ENCODE results near the gene KCND2.
"Not testable (repeated sequence)": the region's sequence is repeated elsewhere in the genome, so short reads cannot be mapped to it uniquely, and the experiment has no call there.

GRCh38 chr7:120779078-120779477, 506.1 kb downstream of the KCND2 start:
- not testable (repeated sequence) for TF ChIP-seq IRF3 (IDR thresholded peaks at IDR 0.05; ENCODE audit: low read depth, low read length); POLR2AphosphoS5 (IDR thresholded peaks at IDR 0.05; ENCODE audit: low read depth, low read length); EZH2phosphoT487 (IDR thresholded peaks at IDR 0.05; ENCODE audit: borderline replicate concordance, low read depth); RAD21 (IDR thresholded peaks at IDR 0.05; ENCODE audit: low read length); RXRA (IDR thresholded peaks at IDR 0.05; ENCODE audit: borderline replicate concordance, low read depth); ELF1 (IDR thresholded peaks at IDR 0.05); SMC3 (IDR thresholded peaks at IDR 0.05; ENCODE audit: low read depth, low read length); CTCF (IDR thresholded peaks at IDR 0.05); RFX5 (IDR thresholded peaks at IDR 0.05; ENCODE audit: low read length); TAF1 (IDR thresholded peaks at IDR 0.05; ENCODE audit: borderline replicate concordance, low read depth, low read length)
